Liver (tissue), 9 donors: Measurements from ENCODE around the gene DCDC1. TPM values are rescaled to one million over a fixed set of nuclear protein-coding genes. Genes with fewer than 3 reads are reported as not detected.

Experiments
- DNase-seq: peaks from one replicate; pipeline ENCODE4 v3.0.0-alpha.2; 2017; ENCODE audit warnings: low spot score
- H3K27ac ChIP-seq, 2 donors: one replicate each; pipeline ENCODE4 v1.7.0; 2013; ENCODE audit warnings: inconsistent platforms in 2 of 2, low read length in 2 of 2, control low read depth in 1 of 2, low read depth in 1 of 2, mild to moderate bottlenecking in 1 of 2
- H3K27me3 ChIP-seq, 4 donors: one replicate each; pipeline versions ENCODE4 v1.6.1 to v1.7.0; 2013; ENCODE audit warnings: low read length in 3 of 4, inconsistent platforms in 1 of 4, mild to moderate bottlenecking in 1 of 4, moderate library complexity in 1 of 4; ENCODE audit not compliant: control insufficient read depth in 4 of 4, insufficient read depth in 4 of 4
- H3K36me3 ChIP-seq, 4 donors: one replicate each; pipeline versions ENCODE4 v1.6.1 to v1.7.0; 2013; ENCODE audit warnings: low read length in 3 of 4, mild to moderate bottlenecking in 3 of 4, low read depth in 1 of 4, moderate library complexity in 1 of 4; ENCODE audit not compliant: control insufficient read depth in 4 of 4, insufficient read depth in 3 of 4
- H3K4me1 ChIP-seq, 4 donors: one replicate each; pipeline versions ENCODE4 v1.6.1 to v1.7.0; 2013; ENCODE audit warnings: low read length in 3 of 4, mild to moderate bottlenecking in 3 of 4, moderate library complexity in 1 of 4; ENCODE audit not compliant: control insufficient read depth in 4 of 4, insufficient read depth in 4 of 4
- H3K4me3 ChIP-seq, 3 donors: one replicate each; pipeline versions ENCODE4 v1.6.1 to v1.7.0; 2013; ENCODE audit warnings: low read length in 3 of 3, control low read depth in 1 of 3, low read depth in 1 of 3, mild to moderate bottlenecking in 1 of 3
- H3K9ac ChIP-seq, 2 donors: one replicate each; pipeline ENCODE4 v1.7.0; 2013; ENCODE audit warnings: low read length in 2 of 2, mild to moderate bottlenecking in 2 of 2, moderate library complexity in 2 of 2, control low read depth in 1 of 2, low read depth in 1 of 2
- H3K9me3 ChIP-seq, 4 donors: one replicate each; pipeline versions ENCODE4 v1.6.1 to v1.7.0; 2013; ENCODE audit warnings: low read length in 3 of 4; ENCODE audit not compliant: control insufficient read depth in 4 of 4
- ATF3 ChIP-seq: IDR thresholded peaks from 2 replicates; pipeline ENCODE4 v1.6.1; 2016; ENCODE audit warnings: antibody characterized with exemption
- CTCF ChIP-seq: fragments of 150-350 bp; IDR thresholded peaks from 2 replicates; pipeline ENCODE4 v1.5.1; 2017; ENCODE audit warnings: improper control_type of control experiment, low read depth, low read length; ENCODE audit not compliant: missing input control
- EGR1 ChIP-seq, 2 donors: IDR thresholded peaks; 2 replicates each; pipeline ENCODE4 v1.6.1; 2016 to 2018; ENCODE audit warnings: antibody characterized with exemption in 2 of 2, low read depth in 2 of 2
- FOXA1 ChIP-seq: IDR thresholded peaks from 2 replicates; pipeline ENCODE4 v1.6.1; 2016; ENCODE audit warnings: antibody characterized with exemption
- GABPA ChIP-seq, 2 donors: IDR thresholded peaks in 1 of 2; conservative IDR thresholded peaks in 1 of 2; 2 replicates each; pipeline ENCODE4 v1.6.1; 2016; ENCODE audit warnings: antibody characterized with exemption in 2 of 2, mild to moderate bottlenecking in 1 of 2, moderate library complexity in 1 of 2
- HNF4A ChIP-seq, 2 donors: conservative IDR thresholded peaks; 2 replicates each; pipeline ENCODE4 v1.6.1; 2016; ENCODE audit warnings: antibody characterized with exemption in 2 of 2, mild to moderate bottlenecking in 2 of 2
- HNF4G ChIP-seq: IDR thresholded peaks from 2 replicates; pipeline ENCODE4 v1.6.1; 2016; ENCODE audit warnings: antibody characterized with exemption
- JUND ChIP-seq, 2 donors: IDR thresholded peaks; 2 replicates each; pipeline ENCODE4 v1.6.1; 2016; ENCODE audit warnings: antibody characterized with exemption in 2 of 2
- NR2F2 ChIP-seq: IDR thresholded peaks from 2 replicates; pipeline ENCODE4 v1.6.1; 2016; ENCODE audit warnings: antibody characterized with exemption
- RAD21 ChIP-seq, 2 donors: IDR thresholded peaks; 2 replicates each; pipeline ENCODE4 v1.6.1; 2016; ENCODE audit warnings: antibody characterized with exemption in 2 of 2, mild to moderate bottlenecking in 2 of 2
- REST ChIP-seq: IDR thresholded peaks from 2 replicates; pipeline ENCODE4 v1.6.1; 2016; ENCODE audit warnings: antibody characterized with exemption, mild to moderate bottlenecking
- RXRA ChIP-seq, 2 donors: IDR thresholded peaks; 2 replicates each; pipeline ENCODE4 v1.6.1; 2017 to 2018; ENCODE audit warnings: antibody characterized with exemption in 2 of 2, mild to moderate bottlenecking in 1 of 2
- TAF1 ChIP-seq: conservative IDR thresholded peaks from 2 replicates; pipeline ENCODE4 v1.6.1; 2016; ENCODE audit warnings: antibody characterized with exemption, mild to moderate bottlenecking
- YY1 ChIP-seq: IDR thresholded peaks from 2 replicates; pipeline ENCODE4 v1.6.1; 2016; ENCODE audit warnings: antibody characterized with exemption, mild to moderate bottlenecking
- WGBS: extraction: QIAGEN DNeasy Blood & Tissue Kit; methylation state at CpG from one replicate; pipeline ENCODE4 v1.1.7; 2013; 5-methylcytosine and 5-hydroxymethylcytosine counted together
- polyA plus RNA-seq, 2 donors: library from polyadenylated mRNA; stranded (reverse) in 1 of 2; unstranded in 1 of 2; fragments of 200-250 nt in 1 of 2; fragments of >200 nt in 1 of 2; fragmentation: Nextera tagmentation in 1 of 2; extraction: Ambion mirVana in 1 of 2; gene quantifications; one replicate each; pipeline versions ENCODE4 v1.2.1 to v1.2.3, GENCODE V29; 2013 to 2015
- total RNA-seq, 2 donors: library from RNA; depleted of rRNA; stranded (reverse); fragments of >200 nt; gene quantifications; one replicate each; pipeline ENCODE4 v1.2.3, GENCODE V29; 2014
- donor health status: healthy.
- donor health status: healthy.
- donor health status: healthy.
- donor health status: healthy.
- donor health status: healthy.

The DCDC1 gene
- total and polyA plus RNA-seq, 4 donors: 0.38 to 3.5 (median 2.0) TPM

GRCh38 chr11:30852091-30852490, 517.4 kb downstream of the DCDC1 start:
- no peaks in the 10 kb centered on the region for H3K9me3 ChIP-seq
- no peak for DNase-seq
- no peaks in the 10 kb centered on the region for H3K36me3 ChIP-seq
- H3K9ac ChIP-seq: no peak overlapping the region
- WGBS: 78% methylated on average over 1 of the region's 1 CpG
- no peaks in the 10 kb centered on the region for H3K4me1 ChIP-seq
- no peak overlapping the region for H3K27ac ChIP-seq
- TF ChIP-seq RXRA (IDR thresholded peaks at IDR 0.05) (no peak), JUND (IDR thresholded peaks at IDR 0.05) (no peak), CTCF (no peak), YY1 (no peak), TAF1 (no peak), ATF3 (no peak), HNF4A (conservative IDR thresholded peaks at IDR 0.05) (no peak), GABPA (IDR thresholded peaks at IDR 0.05 in 1 of 2, conservative IDR thresholded peaks at IDR 0.05 in 1 of 2) (no peak), RAD21 (IDR thresholded peaks at IDR 0.05) (no peak), REST (no peak), FOXA1 (no peak)
- H3K27me3 ChIP-seq: no peaks in the 10 kb centered on the region
- no peak overlapping the region for H3K4me3 ChIP-seq

- Histone ChIP-seq H3K27ac (no peak overlapping the region), H3K36me3 (no peaks in the 10 kb centered on the region), H3K9me3 (peaks cover 0 to 3% (median under 1%) of the 10 kb centered on the region in 4 donors), H3K4me3 (no peak overlapping the region), H3K9ac (no peak overlapping the region), H3K27me3 (no peaks in the 10 kb centered on the region), H3K4me1 (no peaks in the 10 kb centered on the region)
- no peak for DNase-seq
- WGBS: 94% methylated on average over 1 of the region's 1 CpG
- TF ChIP-seq HNF4G (no peak), EGR1 (IDR thresholded peaks at IDR 0.05; ENCODE audit: low read depth in 2 of 2) (no peak)
Measured at GRCh38 chr11:30837252-30837651, 532.3 kb downstream of the DCDC1 start.

GRCh38 chr11:30832831-30833230, 536.7 kb downstream of the DCDC1 start:
- Histone ChIP-seq H3K4me3 (no peak overlapping the region), H3K36me3 (no peaks in the 10 kb centered on the region), H3K27ac (no peak overlapping the region), H3K9me3 (peaks cover 0 to 3% (median under 1%) of the 10 kb centered on the region in 4 donors), H3K9ac (no peak overlapping the region), H3K4me1 (peaks cover 0 to 2% (median 0%) of the 10 kb centered on the region in 4 donors), H3K27me3 (no peaks in the 10 kb centered on the region)
- TF ChIP-seq YY1 (no peak), RXRA (IDR thresholded peaks at IDR 0.05) (no peak), ATF3 (no peak), NR2F2 (no peak), GABPA (IDR thresholded peaks at IDR 0.05 in 1 of 2, conservative IDR thresholded peaks at IDR 0.05 in 1 of 2) (no peak)
- WGBS: 65% methylated on average over 1 of the region's 1 CpG
- no peak for DNase-seq
